Muscle of leg (tissue), 11 donors: ENCODE results near the gene DGKI. TPM values are rescaled to one million over a fixed set of nuclear protein-coding genes. Genes with fewer than 3 reads are reported as not detected.
"Not testable (repeated sequence)": the region's sequence is repeated elsewhere in the genome, so short reads cannot be mapped to it uniquely, and the experiment has no call there.

Experiments used
- DNase-seq: peaks from one replicate; pipeline ENCODE4 v3.0.0; 2013
- H3K27ac ChIP-seq: one replicate; pipeline ENCODE4 v1.5.1; 2013; ENCODE audit warnings: mild to moderate bottlenecking, low read length, control low read depth
- H3K27me3 ChIP-seq: one replicate; pipeline ENCODE4 v1.6.1; 2013; ENCODE audit warnings: low read length; ENCODE audit not compliant: control insufficient read depth, insufficient read depth
- H3K36me3 ChIP-seq: one replicate; pipeline ENCODE4 v1.6.1; 2013; ENCODE audit warnings: low read length; ENCODE audit not compliant: control insufficient read depth, insufficient read depth
- H3K4me1 ChIP-seq: one replicate; pipeline ENCODE4 v1.6.1; 2013; ENCODE audit warnings: low read length; ENCODE audit not compliant: control insufficient read depth, insufficient read depth
- H3K4me3 ChIP-seq: one replicate; pipeline ENCODE4 v1.5.1; 2013; ENCODE audit warnings: low read length, control low read depth
- H3K9me3 ChIP-seq: replicated peaks from 2 replicates; pipeline ENCODE4 v1.6.1; 2013; ENCODE audit warnings: low read depth, low read length; ENCODE audit not compliant: control insufficient read depth
- WGBS: methylation state at CpG from one replicate; pipeline ENCODE4 v1.1.5; 2013; ENCODE audit warnings: missing lambda C conversion rate; ENCODE audit not compliant: insufficient coverage; 5-methylcytosine and 5-hydroxymethylcytosine counted together
- polyA plus RNA-seq, 8 donors: library from polyadenylated mRNA; unstranded; fragments of 120-200 nt; gene quantifications; one replicate each; pipeline versions ENCODE4 v1.2.1 to v1.2.3, GENCODE V29; 2013; ENCODE audit warnings: inconsistent platforms in 1 of 8, low replicate concordance in 1 of 8; ENCODE audit not compliant: insufficient read length in 8 of 8, insufficient read depth in 1 of 8
- total RNA-seq: library from RNA; stranded (reverse); fragments of 120-200 nt; gene quantifications from one replicate; pipeline ENCODE4 v1.2.4, GENCODE V29; 2013

The DGKI gene
- total and polyA plus RNA-seq, 9 donors = 0.52 to 1.4 (median 0.70) TPM

DNA sequence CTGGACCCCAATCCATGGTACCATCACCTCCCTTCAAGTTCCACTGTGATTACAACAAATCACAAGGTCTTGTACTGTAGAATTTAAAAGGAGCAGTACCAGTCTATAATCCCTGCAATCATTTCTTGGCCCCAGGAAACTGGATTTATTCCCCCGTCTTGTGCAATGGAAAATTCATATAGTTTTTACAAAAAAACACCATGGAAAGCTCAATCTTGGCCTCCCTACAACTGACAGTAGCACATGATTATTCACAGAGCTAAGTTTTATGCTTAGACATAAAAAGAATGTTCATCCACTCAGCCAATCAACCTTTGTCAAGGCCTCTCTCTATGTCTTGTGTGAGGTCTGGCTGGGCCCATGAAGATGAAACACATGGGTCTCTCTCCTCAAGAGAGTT, 10.2 kb downstream of the DGKI start:
- peaks cover 14% of the 10 kb centered on the region for H3K9me3 ChIP-seq
- H3K36me3 ChIP-seq = no peaks in the 10 kb centered on the region
- peak; percentile 64 for DNase-seq
- no peak overlapping the region for H3K27ac ChIP-seq
- H3K4me3 ChIP-seq = no peak overlapping the region
- no peaks in the 10 kb centered on the region for H3K4me1 ChIP-seq
- no CpG with 5 or more reads among the region's 1 CpG for WGBS
- H3K27me3 ChIP-seq = peaks cover 4% of the 10 kb centered on the region

DNA sequence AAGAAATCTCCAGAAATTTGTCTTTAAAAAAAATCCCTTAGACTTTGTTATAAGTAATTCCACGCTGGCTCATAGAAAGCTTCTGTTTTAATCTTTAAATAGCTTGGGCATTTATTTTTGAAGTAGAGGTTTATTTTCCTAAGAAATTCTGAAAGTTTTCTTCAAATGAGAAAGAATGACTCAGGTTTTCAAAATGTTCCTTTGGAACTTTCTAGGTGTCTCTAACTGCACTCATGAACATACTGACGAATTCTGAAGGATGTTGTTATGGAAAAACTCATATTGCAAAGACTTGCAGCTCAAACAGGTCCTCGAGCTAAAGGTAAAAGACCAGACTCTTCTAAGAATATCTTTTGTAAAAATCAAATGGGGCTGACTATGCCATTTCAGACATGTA, 10.7 kb downstream of the DGKI start:
- WGBS = no CpG with 5 or more reads among the region's 3 CpGs
- Histone ChIP-seq H3K9me3 (peaks cover 14% of the 10 kb centered on the region), H3K36me3 (no peaks in the 10 kb centered on the region), H3K4me1 (no peaks in the 10 kb centered on the region), H3K27ac (no peak overlapping the region), H3K27me3 (peaks cover 4% of the 10 kb centered on the region), H3K4me3 (no peak overlapping the region)
- DNase-seq = peak; percentile 12

DNA sequence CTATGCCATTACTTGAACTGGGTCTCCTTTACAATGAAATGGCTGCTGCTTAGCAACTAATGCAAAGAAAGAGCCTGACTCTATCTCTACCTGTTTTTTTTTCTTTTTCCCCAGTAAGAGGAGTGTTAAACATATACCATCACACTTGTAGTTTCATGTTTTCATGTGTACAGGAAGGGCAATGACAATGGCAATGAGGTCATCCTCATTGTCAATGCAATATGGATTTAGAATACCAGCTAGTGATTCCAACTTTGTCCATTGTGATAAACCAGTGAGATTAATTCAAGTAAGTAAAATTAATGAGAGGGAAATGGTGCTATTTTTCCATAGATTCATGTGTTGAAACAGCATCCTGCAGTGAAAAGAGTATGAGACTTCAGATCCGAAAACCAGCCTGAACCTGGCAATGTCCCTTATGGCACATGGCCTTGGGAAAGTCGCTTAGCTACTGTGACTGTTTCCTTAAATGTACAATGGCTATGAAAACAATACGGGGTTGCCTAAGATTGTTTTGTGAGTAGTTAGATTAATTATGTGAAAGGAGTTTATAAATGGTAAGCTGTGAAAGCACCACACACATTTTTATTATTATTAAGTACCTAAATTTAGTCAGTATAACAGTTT, 11.2 kb downstream of the DGKI start:
- WGBS = 56% methylated on average over 1 of the region's 3 CpGs
- Histone ChIP-seq H3K36me3 (no peaks in the 10 kb centered on the region), H3K27me3 (peaks cover 4% of the 10 kb centered on the region), H3K4me1 (no peaks in the 10 kb centered on the region), H3K9me3 (peaks cover 14% of the 10 kb centered on the region), H3K4me3 (no peak overlapping the region), H3K27ac (peak overlapping the region; percentile 29)
- peak; percentile 16 for DNase-seq

DNA sequence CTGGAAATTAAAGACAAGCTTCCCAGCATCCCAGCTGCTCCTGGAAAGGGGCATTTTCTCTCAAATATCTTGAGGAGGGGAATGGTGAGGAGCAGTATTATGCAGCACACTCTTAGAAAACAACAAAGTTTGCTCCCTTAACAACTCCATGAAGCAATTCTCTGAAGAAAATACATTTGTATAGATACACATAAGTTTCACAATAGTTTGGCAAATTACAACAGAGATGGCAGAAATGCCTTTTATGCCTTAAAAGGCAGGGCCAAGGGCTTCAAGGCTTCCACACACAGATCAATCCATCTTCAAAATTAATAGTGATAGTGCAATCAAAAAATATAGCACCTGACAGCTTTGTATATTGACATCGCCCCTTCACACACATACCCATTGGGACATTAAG, 12.2 kb downstream of the DGKI start:
- DNase-seq = no peak
- WGBS = 75% methylated on average over 1 of the region's 1 CpG
- H3K4me1 ChIP-seq = no peaks in the 10 kb centered on the region
- H3K36me3 ChIP-seq = no peaks in the 10 kb centered on the region
- peaks cover 4% of the 10 kb centered on the region for H3K27me3 ChIP-seq
- no peak overlapping the region for H3K4me3 ChIP-seq
- H3K9me3 ChIP-seq = peaks cover 14% of the 10 kb centered on the region
- no peak overlapping the region for H3K27ac ChIP-seq

DNA sequence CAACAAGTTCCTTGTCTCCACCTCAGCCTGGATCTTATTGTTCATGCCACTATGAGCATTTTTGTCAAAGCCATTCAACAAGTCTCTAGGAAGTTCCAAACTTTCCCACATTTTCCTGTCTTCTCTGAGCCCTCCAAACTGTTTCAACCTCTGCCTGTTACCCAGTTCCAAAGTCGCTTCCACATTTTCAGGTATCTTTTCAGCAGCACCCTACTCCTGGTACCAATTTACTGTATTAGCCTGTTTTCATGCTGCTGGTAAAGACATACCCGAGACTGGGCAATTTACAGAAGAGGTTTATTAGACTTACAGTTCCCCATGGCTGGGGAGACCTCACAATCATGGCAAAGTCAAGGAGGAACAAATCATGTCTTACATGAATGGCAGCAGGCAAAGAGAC, 13.8 kb downstream of the DGKI start:
- not testable (repeated sequence) for H3K4me3 ChIP-seq, H3K4me1 ChIP-seq, DNase-seq, H3K27ac ChIP-seq, H3K27me3 ChIP-seq, H3K36me3 ChIP-seq
- 88% methylated on average over 2 of the region's 2 CpGs for WGBS
- H3K9me3 ChIP-seq = peaks cover 14% of the 10 kb centered on the region

DNA sequence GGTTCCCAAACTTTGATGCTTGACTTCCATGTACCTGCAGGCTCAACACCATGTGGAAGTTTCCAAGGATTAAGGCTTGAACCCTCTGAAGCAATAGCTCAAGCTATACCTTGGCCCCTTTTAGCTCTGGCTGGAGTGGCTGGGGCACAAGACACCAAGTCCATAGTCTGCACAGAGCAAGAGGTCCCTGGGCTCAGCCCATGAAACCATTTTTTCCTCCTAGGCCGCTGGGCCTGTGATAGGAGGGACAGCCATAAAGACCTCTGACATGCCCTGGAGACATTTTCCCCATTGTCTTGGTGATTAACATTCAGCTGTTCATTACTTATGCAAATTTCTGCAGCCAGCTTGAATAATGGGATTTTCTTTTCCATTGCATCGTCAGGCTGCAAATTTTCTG, 14.4 kb downstream of the DGKI start:
- Histone ChIP-seq H3K27ac (no peak overlapping the region), H3K4me3 (no peak overlapping the region), H3K36me3 (no peaks in the 10 kb centered on the region), H3K9me3 (peaks cover 14% of the 10 kb centered on the region), H3K27me3 (peaks cover 3% of the 10 kb centered on the region), H3K4me1 (no peaks in the 10 kb centered on the region)
- WGBS = 94% methylated on average over 2 of the region's 2 CpGs
- no peak for DNase-seq

DNA sequence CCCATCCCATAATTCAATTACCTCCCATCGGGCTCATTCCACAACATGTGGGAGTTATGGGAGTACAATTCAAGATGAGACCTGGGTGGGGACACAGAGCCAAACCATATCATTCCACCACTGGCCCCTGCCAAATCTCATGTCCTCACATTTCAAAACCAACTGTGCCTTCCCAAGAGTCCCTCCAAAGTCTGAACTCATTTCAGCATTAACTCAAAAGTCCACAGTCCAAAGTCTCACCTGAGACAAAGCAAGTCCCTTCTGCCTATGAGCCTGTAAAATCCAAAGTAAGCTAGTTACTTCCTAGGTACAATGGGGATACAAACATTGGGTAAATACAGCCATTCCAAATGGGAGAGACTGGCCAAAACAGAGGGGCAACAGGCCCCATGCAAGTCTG, 15.2 kb downstream of the DGKI start:
- no CpG with 5 or more reads among the region's 1 CpG for WGBS
- H3K27me3 ChIP-seq, H3K36me3 ChIP-seq, H3K27ac ChIP-seq, H3K4me1 ChIP-seq, H3K4me3 ChIP-seq, DNase-seq: not testable (repeated sequence)
- H3K9me3 ChIP-seq = peaks cover 14% of the 10 kb centered on the region

DNA sequence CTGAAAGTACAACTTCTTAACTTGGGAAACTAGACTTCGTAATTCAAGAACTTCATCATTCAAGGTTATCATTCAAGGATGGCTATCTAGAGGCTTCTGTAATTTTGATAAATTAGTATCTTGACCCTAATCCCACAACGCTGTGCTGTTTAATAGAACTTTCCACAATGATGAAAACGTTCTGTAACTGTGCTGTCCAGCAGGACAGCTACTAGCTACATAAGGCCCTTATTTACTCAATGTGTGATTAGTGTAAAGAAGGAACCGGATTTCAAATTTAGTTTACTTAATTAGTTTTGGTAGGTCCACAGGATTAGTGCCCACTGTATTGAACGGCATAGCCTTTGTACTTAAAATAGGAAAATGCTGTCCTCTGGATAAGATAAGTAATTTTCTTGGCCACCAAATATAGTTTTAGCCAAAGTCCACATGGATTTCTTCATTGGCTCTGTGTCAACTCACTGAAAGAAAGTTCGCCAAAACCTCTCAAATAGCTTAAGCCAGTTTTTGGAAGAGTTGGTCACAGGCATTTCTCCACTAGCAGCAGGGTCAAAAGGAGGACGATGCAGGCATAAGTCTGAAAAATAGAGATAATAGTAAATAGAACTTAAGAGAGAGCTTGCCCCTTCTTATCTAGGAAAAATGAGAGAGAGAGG, 17.3 kb downstream of the DGKI start:
- 44% methylated on average over 2 of the region's 7 CpGs for WGBS
- no peak overlapping the region for H3K4me3 ChIP-seq
- DNase-seq = peak; percentile 30
- H3K4me1 ChIP-seq = no peaks in the 10 kb centered on the region
- no peak overlapping the region for H3K27ac ChIP-seq
- no peaks in the 10 kb centered on the region for H3K27me3 ChIP-seq
- peaks cover 14% of the 10 kb centered on the region for H3K9me3 ChIP-seq
- no peaks in the 10 kb centered on the region for H3K36me3 ChIP-seq

DNA sequence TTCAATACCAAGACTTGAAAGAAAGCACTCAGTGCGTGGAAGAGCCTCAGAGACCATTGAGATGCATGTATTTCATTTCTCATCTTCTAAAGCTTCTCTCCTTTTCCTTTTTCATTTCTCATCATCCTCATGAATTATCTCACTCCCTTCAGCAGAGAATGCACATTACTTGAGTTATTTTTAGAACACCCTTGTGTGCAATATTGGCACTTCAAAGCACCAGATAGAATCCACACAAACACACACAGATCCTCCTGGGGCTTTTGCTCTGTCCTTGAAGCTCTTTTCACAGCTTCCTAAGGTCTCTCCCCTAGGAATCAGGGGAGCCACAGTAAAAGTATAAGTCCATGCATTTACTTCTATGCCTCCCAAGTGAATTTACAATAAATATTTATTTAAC, 18.3 kb downstream of the DGKI start:
- 67% methylated on average over 1 of the region's 1 CpG for WGBS
- DNase-seq = no peak
- H3K9me3 ChIP-seq = peaks cover 11% of the 10 kb centered on the region
- no peak overlapping the region for H3K4me3 ChIP-seq
- H3K27me3 ChIP-seq = no peaks in the 10 kb centered on the region
- H3K36me3 ChIP-seq = no peaks in the 10 kb centered on the region
- no peak overlapping the region for H3K27ac ChIP-seq
- H3K4me1 ChIP-seq = no peaks in the 10 kb centered on the region

DNA sequence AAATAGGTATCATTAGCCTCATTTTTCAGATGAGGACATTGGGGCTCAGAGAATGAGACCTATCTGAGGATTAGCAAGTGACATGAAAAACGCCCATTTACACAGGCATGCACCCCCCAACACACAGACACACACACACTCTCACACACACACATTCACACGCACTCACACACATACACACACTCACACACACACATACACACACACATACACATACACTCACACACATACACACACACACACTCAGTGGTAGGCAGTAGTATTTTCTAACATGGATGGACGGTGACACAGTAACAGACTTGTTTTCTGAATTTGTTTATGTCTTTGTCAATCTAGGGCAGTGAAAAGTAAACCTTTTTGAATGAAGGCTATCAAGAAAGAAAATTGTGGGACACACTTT, 21.3 kb downstream of the DGKI start:
- WGBS = 86% methylated on average over 2 of the region's 3 CpGs

More for the DNA sequence above, 21.3 kb downstream of the DGKI start:
- Histone ChIP-seq H3K4me3 (no peak overlapping the region), H3K27ac (no peak overlapping the region), H3K4me1 (peaks cover 7% of the 10 kb centered on the region), H3K36me3 (no peaks in the 10 kb centered on the region), H3K27me3 (no peaks in the 10 kb centered on the region), H3K9me3 (no peaks in the 10 kb centered on the region)
- no peak for DNase-seq
